ENCODE data around the gene NAIF1.

GRCh38 chr9:128087262-128087661, 20.1 kb upstream of the NAIF1 start:
- no peak for TF ChIP-seq CTCF (IDR thresholded peaks at IDR 0.05)
- no peak for TF ChIP-seq EZH2 (IDR thresholded peaks at IDR 0.05)
